ENCODE measurements around the gene PRRG2.
A peak's percentile ranks its signal among the peaks of the same experiment; 100 is the strongest.
"Not testable (repeated sequence)": the region's sequence is repeated elsewhere in the genome, so short reads cannot be mapped to it uniquely, and the experiment has no call there.

Gene PRRG2

DNA sequence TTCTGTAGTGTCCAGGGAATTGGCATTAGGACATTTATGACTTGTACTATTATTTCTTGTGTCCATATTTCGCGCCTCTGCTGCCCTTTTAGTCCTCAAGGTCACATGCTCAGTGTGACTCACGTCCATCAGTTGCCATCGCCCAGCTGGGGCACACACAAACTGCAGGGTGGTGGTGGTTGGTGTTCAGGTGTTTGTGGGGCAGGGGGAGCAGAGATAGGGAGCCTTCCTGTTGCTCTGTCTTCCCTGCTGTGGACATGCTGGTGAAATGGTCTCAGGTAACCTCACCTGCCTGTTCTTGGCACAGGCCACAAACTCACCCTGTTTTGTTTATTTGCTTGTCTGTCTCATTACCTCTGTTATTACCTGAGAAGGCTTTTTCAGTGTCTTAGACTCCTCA is 32.3 kb downstream of the PRRG2 start:
- peak; percentile 34 to 75 for DNase-seq

DNA sequence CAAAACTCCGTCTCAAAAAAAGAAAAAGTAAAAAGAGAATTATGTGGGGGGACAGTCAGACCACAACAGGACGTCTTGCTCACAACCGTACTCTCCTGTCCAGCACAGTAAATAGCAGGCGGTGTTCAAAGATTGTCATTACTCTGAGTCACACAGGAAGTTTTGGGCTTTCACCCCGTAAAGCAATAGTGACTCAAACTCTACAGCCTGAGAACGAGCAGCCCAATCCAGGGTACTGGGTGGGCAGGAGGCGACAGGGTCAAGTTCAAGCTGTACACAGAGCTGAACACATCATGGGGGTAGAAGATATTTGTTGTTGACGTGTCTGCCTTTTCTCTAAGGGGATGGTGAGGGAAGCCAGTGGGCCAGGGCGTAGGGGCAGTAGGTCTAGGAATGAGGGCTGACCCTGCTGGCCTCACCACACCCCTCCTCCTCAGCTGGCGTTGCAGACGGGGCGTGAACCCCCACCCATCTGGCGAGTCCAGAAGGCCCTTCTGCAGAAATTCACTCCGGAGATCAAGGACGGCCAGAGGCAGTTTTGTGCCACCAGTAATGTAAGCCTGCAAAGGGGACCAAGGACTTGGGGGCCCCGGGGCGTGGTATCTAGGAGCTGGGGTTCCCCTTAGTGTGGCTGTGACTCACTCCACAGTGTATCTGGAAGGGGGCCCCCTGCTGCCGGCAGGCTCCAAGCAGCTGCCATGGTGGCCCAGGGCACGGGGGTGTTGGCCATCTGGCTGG is 33.1 kb downstream of the PRRG2 start:
- no peak for DNase-seq

DNA sequence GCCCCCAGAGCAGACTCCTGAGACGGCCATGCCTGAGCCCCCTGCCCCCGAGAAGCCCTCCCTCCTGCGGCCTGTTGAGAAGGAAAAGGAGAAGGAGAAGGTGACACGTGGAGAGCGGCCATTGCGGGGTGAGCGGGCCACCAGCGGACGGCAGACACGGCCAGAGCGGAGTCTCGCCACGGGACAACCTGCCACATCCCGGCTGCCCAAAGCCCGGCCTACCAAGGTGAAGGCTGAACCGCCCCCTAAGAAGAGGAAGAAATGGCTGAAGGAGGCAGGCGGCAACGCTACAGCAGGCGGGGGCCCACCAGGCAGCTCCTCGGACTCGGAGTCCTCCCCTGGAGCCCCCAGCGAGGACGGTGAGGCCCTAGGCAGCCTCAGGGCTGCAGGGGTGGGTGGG is 34.7 kb downstream of the PRRG2 start:
- no peak for DNase-seq

DNA sequence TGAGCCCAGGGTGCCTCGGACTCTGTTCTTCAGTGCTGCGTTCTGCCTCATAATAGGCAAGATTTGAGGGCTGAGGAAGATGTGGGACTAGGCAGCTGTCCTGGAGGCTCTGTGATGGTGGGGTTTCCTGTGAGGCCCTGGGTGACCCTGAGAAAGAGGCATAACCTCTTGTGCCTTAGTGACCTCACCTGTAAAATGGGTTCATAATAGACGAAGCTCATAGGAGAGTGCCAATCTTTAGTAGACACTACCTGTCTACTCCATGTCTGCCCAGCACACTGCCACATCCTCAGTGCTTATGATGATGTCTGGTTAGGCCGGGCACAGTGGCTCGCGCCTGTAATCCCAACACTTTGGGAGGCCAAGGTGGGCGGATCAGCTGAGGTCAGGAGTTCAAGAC is 35.4 kb downstream of the PRRG2 start:
- no peak for DNase-seq

DNA sequence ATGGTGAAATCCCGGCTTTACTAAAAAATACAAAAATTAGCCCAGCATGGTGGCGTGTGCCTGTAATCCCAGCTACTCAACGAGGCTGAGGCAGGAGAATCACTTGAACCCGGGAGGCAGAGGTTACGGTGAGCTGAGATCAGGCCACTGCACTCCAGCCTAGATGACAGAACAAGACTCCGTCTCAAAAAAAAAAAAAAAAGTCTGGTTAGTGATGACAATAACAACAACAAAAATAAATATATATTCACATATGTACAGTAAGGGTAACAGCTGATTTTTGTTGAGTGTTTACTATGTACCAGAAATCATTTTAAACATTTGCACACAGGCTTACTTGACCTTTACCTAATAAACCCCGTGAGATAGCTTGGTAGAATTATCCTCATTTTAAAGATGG is 35.8 kb downstream of the PRRG2 start:
- no peak for DNase-seq

DNA sequence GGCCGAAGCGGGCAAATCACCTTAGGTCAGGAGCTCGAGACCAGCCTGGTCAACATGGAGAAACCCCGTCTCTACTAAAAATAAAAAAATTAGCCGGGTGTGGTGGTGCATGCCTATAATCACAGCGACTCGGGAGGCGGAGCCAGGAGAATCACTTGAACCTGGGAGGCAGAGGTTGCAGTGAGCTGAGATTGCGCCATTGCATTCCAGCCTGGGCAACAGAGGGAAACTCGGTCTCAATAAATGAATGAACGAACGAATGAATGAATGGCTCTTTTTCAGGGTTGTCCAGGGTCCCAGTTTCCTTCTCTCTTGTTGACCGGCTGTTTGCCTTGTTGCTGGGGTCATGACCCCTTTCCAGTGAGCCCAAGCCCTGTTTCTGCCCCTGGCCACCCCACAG is 36.7 kb downstream of the PRRG2 start:
- DNase-seq: not testable (repeated sequence)

DNA sequence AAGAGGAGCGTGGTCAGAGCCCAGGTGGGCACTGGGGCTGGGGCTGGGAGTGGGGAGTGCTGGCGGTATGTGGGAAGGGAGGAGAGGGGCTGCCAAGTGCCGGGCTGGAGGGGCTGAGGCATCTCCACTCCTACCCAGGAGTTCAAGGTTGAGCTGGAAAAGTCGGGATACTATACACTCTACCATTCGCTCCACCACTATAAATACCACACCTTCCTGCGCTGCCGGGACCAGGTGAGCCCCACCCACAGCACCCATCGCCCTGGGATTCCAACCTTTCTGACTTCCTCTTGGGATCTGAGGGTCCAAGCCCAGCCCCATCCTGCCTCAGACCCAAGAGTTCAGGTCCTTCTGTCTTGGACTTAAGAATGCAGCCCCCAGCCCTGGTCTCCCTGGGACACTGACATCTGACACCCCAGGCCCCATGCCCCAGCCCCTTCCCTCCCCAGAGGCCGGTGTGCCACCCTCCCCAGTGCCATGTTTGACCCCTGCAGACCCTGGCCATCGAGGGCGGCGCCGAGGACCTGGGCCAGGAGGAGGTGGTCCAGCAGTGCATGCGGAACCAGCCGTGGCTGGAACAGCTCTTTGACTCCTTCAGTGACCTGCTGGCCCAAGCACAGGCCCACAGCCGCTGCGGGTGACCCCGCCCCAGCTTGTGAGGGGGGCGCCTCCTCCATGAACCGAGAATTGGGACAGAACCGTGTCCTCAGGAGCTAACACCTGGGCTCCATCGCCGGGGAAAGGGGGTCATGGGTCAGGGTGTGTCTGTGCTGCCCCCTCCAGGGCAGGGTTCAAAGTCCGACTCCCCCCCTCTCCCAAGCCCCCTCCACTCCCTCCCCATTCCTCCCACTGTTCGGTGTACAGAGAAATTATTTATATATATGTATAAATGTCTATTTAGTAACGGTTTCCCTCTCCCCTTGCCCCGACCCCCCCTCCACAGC is 44.1 kb downstream of the PRRG2 start:
- no peak for DNase-seq

DNA sequence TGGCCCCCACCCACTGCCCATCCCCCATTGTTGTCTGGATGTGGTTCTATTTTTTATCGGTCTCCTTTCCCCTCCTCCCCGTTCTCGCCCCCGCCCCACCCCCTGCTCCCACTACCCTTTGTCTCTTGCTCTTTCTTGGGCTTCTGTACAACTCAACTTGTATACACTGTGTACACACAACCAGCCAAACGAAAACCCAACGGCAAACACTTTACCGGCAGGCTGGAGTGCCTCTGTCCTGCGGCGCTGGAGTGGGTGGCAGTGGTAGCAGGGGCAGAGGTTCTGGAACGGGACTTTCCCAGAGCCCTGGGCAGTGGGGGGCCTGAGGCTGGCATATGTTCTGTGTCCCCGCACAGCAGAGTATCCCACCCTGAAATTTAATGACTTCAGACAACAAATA is 45.1 kb downstream of the PRRG2 start:
- DNase-seq: no peak

DNA sequence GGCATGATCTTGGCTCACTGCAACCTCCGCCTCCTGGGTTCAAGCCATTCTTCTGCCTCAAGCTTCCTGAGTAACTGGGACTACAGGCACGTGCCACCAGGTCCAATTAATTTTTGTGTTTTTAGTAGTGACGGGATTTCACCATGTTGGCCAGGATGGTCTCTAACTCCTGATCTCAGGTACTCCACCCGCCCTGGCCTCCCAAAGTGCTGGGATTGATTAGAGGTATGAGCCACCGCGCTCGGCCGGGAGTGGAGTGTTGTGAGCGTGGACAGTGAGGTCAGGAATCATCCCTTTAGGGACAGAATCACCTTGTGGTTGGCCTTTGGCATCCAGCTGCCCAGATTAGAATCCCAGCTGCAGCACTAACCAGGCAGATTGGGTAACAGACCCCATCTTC is 48.5 kb downstream of the PRRG2 start:
- no peak for DNase-seq

DNA sequence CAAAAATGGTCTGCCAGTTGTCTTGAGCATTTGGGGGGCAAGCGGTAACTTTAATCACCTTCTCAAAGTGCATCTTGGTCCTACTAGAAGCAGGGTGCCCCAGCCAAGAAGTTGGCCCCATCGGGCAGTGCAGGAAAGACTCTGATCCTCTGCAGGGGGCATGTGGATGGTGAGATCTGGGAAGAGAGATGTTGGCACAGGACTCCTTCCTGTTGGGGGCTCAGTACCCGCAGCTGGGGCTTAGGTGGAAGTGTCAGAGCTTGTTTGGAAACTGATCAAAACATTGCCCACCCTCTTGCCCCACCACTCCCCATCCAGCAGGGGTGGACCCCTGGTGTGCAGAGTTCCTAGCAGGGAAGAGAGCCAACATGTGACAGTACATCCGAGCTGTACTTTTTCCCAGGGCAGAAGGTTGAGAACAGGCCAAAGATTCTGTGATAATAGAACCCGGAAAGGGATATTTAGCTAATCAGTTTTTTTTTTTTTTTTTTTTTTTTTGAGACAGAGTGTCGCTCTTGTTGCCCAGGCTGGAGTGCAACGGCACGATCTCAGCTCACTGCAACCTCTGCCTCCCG is 50.0 kb downstream of the PRRG2 start:
- DNase-seq: no peak

DNA sequence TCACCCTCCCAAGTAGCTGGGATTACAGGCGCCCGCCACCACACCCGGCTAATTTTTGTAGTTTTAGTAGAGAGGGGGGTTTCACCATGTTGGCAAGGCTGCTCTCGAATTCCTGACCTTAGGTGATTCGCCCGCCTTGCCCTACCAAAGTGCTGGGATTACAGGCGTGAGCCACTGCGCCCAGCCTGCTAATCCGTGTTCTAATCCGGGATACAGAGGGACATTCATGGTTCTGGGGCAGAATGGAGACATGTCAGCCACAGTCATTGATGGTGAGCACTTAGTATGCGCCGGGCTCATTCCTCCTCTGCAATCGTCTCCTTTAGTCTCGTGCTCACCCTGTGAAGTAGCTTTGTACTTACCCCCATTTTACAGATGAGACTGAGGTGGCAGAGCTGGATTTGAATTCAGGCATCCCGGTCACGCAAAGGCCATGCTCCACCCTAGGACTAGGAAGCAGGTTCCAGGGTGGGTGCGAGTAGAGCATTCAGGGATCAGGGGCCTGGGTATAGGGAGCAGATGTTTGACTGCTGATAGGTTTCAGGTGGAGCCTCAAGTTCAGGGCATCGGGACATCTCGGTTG is 50.6 kb downstream of the PRRG2 start:
- DNase-seq: no peak

DNA sequence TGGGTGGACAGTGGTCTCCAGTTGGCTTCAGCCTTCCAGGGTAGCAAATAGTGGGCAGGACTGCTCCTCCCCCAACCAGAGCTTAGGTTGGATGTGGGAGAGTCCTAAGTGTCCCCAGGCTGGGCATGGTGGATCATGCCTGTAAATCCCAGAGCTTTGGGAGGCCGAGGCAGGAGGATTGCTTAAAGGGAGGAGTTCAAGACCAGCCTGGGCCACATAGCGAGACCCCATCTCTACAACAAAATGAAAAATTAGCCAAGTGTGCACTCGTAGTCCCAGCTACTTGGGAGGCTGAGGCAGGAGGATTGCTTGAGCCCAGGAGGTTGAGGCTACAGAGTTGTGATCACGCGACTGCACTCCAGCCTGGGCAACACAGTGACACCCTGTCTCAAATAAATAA is 51.5 kb downstream of the PRRG2 start:
- DNase-seq: no peak

DNA sequence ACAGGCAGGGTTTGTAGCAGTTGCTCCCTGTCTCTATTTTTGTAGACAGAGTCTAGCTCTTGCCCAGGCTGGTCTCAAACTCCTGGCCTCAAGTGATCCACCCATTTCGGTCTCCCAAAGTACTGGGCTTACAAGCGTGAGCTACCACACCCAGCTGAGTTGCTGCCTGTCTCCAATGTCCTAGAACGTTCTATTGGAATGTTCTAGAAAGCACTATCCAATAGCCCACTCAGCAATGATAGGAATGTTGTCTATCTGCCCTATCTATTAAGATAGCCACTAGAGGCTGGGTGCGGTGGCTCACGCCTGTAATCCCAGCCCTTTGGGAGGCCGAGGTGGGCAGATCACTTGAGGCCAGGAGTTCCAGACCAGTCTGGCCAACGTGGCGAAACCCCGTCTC is 52.2 kb downstream of the PRRG2 start:
- not testable (repeated sequence) for DNase-seq

DNA sequence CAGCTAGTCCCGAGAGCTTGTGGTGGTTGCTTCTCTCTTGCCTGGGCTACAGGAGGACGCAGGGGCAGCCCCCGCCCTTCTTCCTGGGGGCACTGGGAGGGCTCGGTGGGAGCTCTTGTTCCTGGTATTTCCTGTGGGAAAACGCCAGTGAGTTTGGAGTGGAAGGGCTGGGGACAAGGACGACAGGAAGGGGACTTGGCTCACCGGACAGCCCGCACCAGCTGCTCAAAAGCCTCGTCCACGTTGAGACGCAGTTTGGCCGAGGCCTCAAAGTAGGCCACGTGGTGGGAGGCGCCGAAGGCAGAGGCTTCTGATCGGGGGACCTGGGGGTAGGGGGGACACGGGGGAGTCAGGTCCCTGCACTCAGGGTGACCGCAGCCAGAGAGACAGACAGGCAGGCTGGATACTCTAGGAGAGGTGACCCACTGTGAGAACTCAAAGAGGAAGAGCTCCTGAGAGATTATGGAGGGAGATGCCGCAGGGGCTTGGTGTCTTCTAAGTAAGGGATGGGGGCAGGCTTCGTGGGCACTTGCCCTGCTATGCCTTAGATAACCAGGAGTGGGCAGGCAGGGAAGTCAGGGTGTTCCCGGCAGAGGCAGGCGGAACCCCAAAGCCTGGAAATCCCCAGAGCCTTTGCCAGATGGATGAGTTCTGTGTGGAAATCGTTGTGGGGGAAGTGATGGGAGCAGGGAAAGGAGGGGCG is 54.6 kb downstream of the PRRG2 start:
- no peak for DNase-seq

DNA sequence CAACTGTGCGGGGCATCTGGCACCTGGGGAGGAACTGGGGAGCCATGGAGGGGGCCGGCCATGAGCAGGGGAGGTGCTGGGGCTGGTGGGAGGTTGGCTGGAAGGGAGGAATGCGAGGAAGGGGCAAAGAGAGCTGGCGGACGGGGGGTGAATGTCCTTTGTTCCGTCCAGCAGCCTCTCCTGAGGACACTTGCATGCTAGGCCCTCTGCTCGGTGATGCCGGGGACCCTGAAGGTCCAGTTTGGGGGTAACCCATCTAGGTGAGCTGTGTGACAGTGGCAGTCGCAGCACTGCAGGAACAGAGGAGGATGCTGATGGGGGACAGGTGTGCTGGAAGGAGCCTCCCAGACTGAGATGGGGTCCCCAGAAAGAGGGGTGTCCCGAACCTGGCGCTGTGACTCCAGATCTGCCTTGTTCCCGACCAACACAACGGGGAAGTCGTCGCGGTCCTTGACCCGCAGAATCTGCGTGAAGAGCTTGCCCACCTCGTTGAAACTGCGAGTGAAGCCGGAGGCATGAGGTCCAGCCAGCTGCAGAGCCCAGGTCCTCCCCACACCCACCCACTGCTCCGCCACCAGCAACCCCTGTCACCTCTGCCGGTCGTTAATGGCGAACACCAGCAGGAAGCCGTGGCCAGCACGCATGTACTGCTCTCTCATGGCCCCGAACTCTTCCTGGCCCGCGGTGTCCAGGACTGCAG is 55.3 kb downstream of the PRRG2 start:
- no peak for DNase-seq

DNA sequence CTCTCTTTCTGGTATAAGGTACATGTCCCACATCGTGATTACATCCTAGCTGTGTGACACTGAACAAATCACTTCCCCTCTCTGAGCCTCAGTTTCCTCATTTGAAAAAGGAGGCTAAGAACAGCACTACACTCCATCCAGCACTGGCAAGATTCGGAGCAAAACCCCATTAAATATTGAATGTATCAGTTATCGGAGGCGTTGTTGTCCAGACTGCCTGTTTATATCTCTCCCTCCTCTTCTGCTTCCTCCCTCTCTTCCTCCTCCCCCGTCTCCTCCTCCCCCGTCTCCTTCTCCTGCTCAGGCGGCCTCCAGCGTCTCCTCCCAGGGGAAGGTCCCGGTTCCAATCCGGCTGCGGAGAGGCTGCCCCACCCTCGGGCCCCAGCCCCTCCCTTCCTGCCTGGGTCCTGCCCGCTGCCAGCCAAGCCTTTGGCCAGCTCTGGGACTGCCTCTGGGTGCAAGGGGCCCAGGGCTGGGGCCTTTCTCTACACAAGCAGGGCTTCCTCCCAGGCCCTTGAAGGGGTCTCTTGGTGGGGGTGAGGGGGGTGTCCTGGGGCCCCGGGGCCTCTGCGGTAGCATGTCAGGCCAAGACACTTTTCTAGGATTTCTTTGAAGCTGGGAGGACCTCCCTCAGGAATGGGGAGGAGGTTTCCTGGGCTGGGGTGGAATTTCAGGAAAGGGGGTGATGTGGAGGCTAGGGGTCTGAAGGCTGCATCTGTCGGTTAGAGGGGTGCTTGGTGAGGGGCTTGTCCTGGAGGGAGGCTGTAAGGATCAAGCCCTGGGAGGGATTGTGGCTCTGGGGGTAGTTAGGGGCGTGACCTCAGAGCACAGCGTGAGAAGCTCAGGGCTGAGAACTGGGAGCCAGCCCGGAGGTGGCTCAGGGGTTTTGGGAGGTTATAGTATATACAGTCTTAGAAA is 57.0 kb downstream of the PRRG2 start:
- no peak for DNase-seq

DNA sequence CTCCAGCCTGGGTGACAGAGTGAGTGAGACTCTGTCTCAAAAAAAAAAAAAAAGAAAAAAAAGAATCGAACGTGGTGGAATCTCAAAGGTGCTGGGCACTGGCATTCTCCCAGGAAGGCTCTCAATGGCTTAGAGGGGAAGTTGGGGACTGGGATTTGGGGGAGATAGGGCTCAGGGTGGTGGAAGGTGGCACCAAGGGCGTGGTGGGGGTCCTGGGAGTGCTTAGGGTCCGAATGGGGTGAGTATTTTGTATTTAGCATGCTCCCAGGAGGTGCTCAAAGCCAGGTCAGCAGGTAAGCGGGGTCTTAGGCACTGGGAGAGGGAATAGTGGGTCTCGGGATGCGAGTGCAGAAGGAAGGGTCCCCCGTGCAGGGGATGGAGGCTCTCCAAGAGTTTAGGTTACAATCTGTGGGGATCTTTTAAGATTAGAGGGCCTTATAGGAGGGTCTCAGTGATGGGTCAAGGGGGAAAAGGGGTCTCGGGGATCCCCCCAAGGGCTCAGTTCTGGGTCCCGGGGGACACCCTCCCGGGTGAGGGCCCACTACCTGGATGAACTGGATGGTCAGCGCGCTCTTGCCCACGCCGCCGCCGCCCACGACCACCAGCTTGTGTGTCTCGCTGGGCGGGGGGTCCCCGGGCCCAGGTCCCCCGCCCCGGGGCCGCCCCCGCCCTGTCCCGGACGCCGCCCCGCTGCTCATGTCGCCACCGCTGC is 58.4 kb downstream of the PRRG2 start:
- no peak for DNase-seq

DNA sequence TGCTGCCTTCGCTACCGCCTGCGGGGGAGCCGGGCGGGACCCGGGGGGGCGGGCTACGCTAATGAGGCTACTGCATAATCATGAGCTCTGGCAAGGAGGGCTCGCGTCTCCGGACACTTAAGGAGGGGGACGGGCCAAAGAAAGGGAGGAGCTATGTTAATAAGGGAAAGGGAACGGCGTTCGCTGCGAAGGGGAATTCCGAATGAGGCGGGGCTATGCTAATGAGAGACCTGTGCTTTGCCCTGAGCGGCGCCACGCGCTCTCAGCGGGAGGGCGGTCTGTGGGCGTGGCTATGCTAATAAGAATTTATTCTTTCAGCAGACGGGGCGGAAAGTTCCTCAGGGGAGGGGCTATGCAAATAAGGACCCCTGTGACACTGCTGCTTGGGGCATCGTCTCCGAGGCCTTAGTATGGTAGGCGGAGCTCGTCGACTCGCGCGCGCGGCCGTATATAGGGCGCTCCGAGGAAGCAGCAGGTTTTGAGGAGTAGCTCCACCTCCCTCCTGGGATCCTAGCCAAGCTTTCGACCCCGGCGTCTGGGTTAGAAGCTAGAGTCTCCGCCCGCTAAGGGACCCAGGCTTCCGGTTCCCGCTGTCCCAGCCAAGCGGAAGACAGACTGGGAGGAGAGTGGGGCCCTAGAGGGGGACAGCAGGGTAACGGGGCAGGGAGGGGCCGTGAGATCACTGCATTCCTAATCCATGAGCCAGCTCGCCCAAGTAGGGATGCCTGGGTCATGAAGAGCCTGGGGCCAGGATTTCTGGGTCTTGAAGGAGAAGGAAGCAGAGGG is 59.2 kb downstream of the PRRG2 start, which contains the start of gene RRAS:
TSS of gene RRAS (minus strand) at position 31 of the 786 bp plus-strand sequence. CDS start 45 bp downstream, outside the sequence.
- peak; percentile 99 for DNase-seq

Measured in NCI-H2081 (cell line).